IMR-90 (cell line): Measurements from ENCODE around the gene NPY4R. TPM values are rescaled to one million over a fixed set of nuclear protein-coding genes. Genes with fewer than 3 reads are reported as not detected.

ENCODE experiments used
- ATAC-seq: fragments of 200-7000 bp; cut with Tn5 transposase; 2 replicates; pipeline ENCODE4 v1.9.1; 2020; ENCODE audit warnings: low read depth, mild to moderate bottlenecking, moderate library complexity
- BruUV-seq: library from RNA; stranded (reverse); fragments of 400-500 nt; replicated peaks from 2 replicates; lab custom pipeline; 2021; lab: Mats Ljungman, UMichigan
- CTCF ChIA-PET: fragments of 300-600 bp; formaldehyde crosslinking; extraction: SDS; loops from one replicate; lab custom pipeline; 2021; ENCODE audit warnings: antibody characterized with exemption; lab: Yijun Ruan, JAX
- POLR2A ChIA-PET: fragments of 300-600 bp; sonication (Branson Sonifier 250); formaldehyde crosslinking; loops from one replicate; lab custom pipeline; 2022; ENCODE audit warnings: antibody characterized with exemption; ENCODE audit not compliant: unreplicated experiment; lab: Charles Lee
- DNase-seq: peaks from one replicate; pipeline ENCODE4 v3.0.0; 2013
- H2AFZ ChIP-seq: replicated peaks from 2 replicates; pipeline ENCODE3; 2013; ENCODE audit warnings: low read length, mild to moderate bottlenecking; ENCODE audit not compliant: poor library complexity
- H2AK5ac ChIP-seq: 2 replicates; pipeline ENCODE4 v1.6.1; 2013; ENCODE audit warnings: low read depth, low read length, inconsistent platforms
- H2AK9ac ChIP-seq: replicated peaks from 2 replicates; pipeline ENCODE3; 2013; ENCODE audit warnings: mild to moderate bottlenecking, low read depth, low read length, moderate library complexity; ENCODE audit not compliant: poor library complexity
- H2BK120ac ChIP-seq: 2 replicates; pipeline ENCODE4 v1.6.1; 2013; ENCODE audit warnings: low read depth, low read length, inconsistent platforms
- H2BK15ac ChIP-seq: 3 replicates; pipeline ENCODE4 v1.6.1; 2013; ENCODE audit warnings: low read depth, low read length, inconsistent platforms
- H2BK20ac ChIP-seq: 2 replicates; pipeline ENCODE4 v1.6.1; 2013; ENCODE audit warnings: low read depth, mild to moderate bottlenecking, inconsistent platforms, low read length, moderate library complexity
- H2BK5ac ChIP-seq: 2 replicates; pipeline ENCODE4 v1.6.1; 2013; ENCODE audit warnings: mild to moderate bottlenecking, low read depth, low read length, inconsistent platforms; ENCODE audit not compliant: poor library complexity, severe bottlenecking
- H3K14ac ChIP-seq: replicated peaks from 2 replicates; pipeline ENCODE4 v1.6.1; 2013; ENCODE audit warnings: low read depth, low read length, inconsistent platforms
- H3K18ac ChIP-seq: 2 replicates; pipeline ENCODE4 v1.6.1; 2013; ENCODE audit warnings: low read depth, low read length, control low read depth
- H3K23ac ChIP-seq: 2 replicates; pipeline ENCODE4 v1.6.1; 2013; ENCODE audit warnings: low read depth, low read length, inconsistent platforms
- H3K27ac ChIP-seq: 2 replicates; pipeline ENCODE4 v1.5.1; 2013; ENCODE audit warnings: mild to moderate bottlenecking, control low read depth, low read length; ENCODE audit not compliant: insufficient read depth
- H3K27me3 ChIP-seq: 2 replicates; pipeline ENCODE4 v1.6.1; 2013; ENCODE audit warnings: low read length; ENCODE audit not compliant: control insufficient read depth, insufficient read depth
- H3K36me3 ChIP-seq: 2 replicates; pipeline ENCODE4 v1.6.1; 2013; ENCODE audit warnings: low read length, mixed read lengths; ENCODE audit not compliant: control insufficient read depth, insufficient read depth
- H3K4ac ChIP-seq: 2 replicates; pipeline ENCODE4 v1.6.1; 2013; ENCODE audit warnings: low read depth, low read length, inconsistent platforms
- H3K4me1 ChIP-seq: 2 replicates; pipeline ENCODE4 v1.6.1; 2013; ENCODE audit warnings: low read length, mixed read lengths; ENCODE audit not compliant: control insufficient read depth, insufficient read depth
- H3K4me2 ChIP-seq: 2 replicates; pipeline ENCODE4 v1.6.1; 2013; ENCODE audit warnings: low read depth, mild to moderate bottlenecking, control low read depth, low read length, moderate library complexity
- H3K4me3 ChIP-seq: 2 replicates; pipeline ENCODE4 v1.5.1; 2013; ENCODE audit warnings: low read depth, mild to moderate bottlenecking, control low read depth, low read length, moderate library complexity; ENCODE audit not compliant: insufficient read depth
- H3K56ac ChIP-seq: 2 replicates; pipeline ENCODE4 v1.6.1; 2013; ENCODE audit warnings: low read length, inconsistent platforms; ENCODE audit not compliant: insufficient read depth; ENCODE audit errors: extremely low read depth
- H3K79me1 ChIP-seq, 2 experiments: 2 replicates each; pipeline ENCODE4 v1.6.1; 2013; ENCODE audit warnings: low read length in 2 of 2, inconsistent platforms in 1 of 2, low read depth in 1 of 2
- H3K9ac ChIP-seq: 2 replicates; pipeline ENCODE4 v1.6.1; 2013; ENCODE audit warnings: low read depth, low read length, control low read depth
- H3K9me1 ChIP-seq: 2 replicates; pipeline ENCODE4 v1.6.1; 2013; ENCODE audit warnings: low read length, inconsistent platforms; ENCODE audit not compliant: insufficient read depth
- H3K9me3 ChIP-seq: 2 replicates; pipeline ENCODE4 v1.6.1; 2013; ENCODE audit warnings: low read length; ENCODE audit not compliant: control insufficient read depth, insufficient read depth
- H4K20me1 ChIP-seq: 2 replicates; pipeline ENCODE4 v1.6.1; 2013; ENCODE audit warnings: low read length, inconsistent platforms; ENCODE audit not compliant: insufficient read depth
- H4K5ac ChIP-seq: 2 replicates; pipeline ENCODE4 v1.6.1; 2013; ENCODE audit warnings: mild to moderate bottlenecking, low read depth, low read length, control low read depth
- H4K8ac ChIP-seq, 2 experiments: 2 replicates each; pipeline ENCODE4 v1.6.1; 2013; ENCODE audit warnings: low read depth in 2 of 2, low read length in 2 of 2, control low read depth in 1 of 2, inconsistent platforms in 1 of 2
- H4K91ac ChIP-seq: 2 replicates; pipeline ENCODE4 v1.6.1; 2013; ENCODE audit warnings: low read depth, low read length, inconsistent platforms; ENCODE audit not compliant: insufficient read depth
- WGBS, 2 experiments: methylation state at CpG; one replicate each; pipeline versions ENCODE4 v1.1.5 to v1.1.7; 2013; ENCODE audit warnings: missing lambda C conversion rate in 2 of 2; ENCODE audit not compliant: insufficient read length in 1 of 2; ENCODE audit errors: extremely low coverage in 2 of 2; 5-methylcytosine and 5-hydroxymethylcytosine counted together
- dilution Hi-C: fragments of 300-500 bp; cut with HindIII; formaldehyde crosslinking; loops from one replicate; pipeline ENCODE4 v1.14.3; 2018; ENCODE audit warnings: low sequenced_read_pairs; ENCODE audit not compliant: unreplicated experiment
- in situ Hi-C: fragments of 300-500 bp; cut with MboI; formaldehyde crosslinking; loops from 3 replicates; pipeline ENCODE4 v1.14.3; 2019; ENCODE audit warnings: low sequenced_read_pairs, inconsistent platforms, mixed read lengths
- intact Hi-C: fragments of 100-400 bp; cut with micrococcal nuclease; formaldehyde crosslinking; loops from 2 replicates; pipeline ENCODE4 v1.10.0; 2022
- polyA plus RNA-seq, 3 experiments: library from polyadenylated mRNA; depleted of rRNA; stranded (reverse); fragments of >200 nt; gene quantifications; 2 replicates each; pipeline ENCODE4 v1.2.3, GENCODE V29; 2012; ENCODE audit warnings: low replicate concordance in 1 of 3
- total RNA-seq: library from RNA; depleted of rRNA; stranded (reverse); fragments of >200 nt; gene quantifications from 2 replicates; pipeline ENCODE4 v1.2.3, GENCODE V29; 2012
- TF ChIP-seq, protein P1 (sequence below): fragments of 150-350 bp; IDR thresholded peaks from 2 replicates; pipeline ENCODE4 v1.6.1; 2016; ENCODE audit warnings: low read depth, mild to moderate bottlenecking, low read length, moderate library complexity, borderline replicate concordance

Gene NPY4R
- total and polyA plus RNA-seq, 2 of the 4 experiments (the other 2 are of a cell fraction) = 0.56 to 1.1 TPM

DNA sequence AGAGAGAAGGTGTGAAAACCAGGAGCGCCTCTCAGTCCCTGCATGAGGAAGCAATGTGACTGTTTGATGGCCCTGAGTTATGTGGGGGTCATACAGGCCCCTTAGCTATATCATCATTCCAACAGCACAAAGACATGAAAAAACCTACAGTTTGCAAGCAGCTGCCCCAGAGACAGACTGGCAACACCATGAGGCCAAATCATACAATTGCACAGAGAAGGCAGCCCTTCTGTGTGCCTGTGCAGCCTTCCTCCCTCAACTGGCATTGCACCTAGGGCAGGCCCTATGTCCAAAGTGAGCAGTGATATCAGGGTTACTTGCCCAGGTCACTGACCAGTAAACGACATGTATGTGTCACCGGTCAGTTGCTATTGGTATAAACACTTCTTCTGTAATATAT is 49.1 kb upstream of the NPY4R start:
- dilution Hi-C loops = no loop called here

More for the DNA sequence above, 49.1 kb upstream of the NPY4R start:
- TF ChIP-seq, protein P1, sequence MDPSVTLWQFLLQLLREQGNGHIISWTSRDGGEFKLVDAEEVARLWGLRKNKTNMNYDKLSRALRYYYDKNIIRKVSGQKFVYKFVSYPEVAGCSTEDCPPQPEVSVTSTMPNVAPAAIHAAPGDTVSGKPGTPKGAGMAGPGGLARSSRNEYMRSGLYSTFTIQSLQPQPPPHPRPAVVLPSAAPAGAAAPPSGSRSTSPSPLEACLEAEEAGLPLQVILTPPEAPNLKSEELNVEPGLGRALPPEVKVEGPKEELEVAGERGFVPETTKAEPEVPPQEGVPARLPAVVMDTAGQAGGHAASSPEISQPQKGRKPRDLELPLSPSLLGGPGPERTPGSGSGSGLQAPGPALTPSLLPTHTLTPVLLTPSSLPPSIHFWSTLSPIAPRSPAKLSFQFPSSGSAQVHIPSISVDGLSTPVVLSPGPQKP = no peak
- Histone ChIP-seq H3K9me1 (peaks cover 16% of the 10 kb centered on the region), H3K4me2 (no peak overlapping the region), H2AK9ac (no peak overlapping the region), H4K5ac (no peak overlapping the region), H4K91ac (no peak overlapping the region), H3K4me3 (no peak overlapping the region), H3K4ac (no peak overlapping the region; the same call in 1 of the 2 replicates), H2BK15ac (no peak overlapping the region; the same call in 2 of the 3 replicates), H2BK5ac (no peak overlapping the region), H3K18ac (no peak overlapping the region), H4K20me1 (no peaks in the 10 kb centered on the region), H3K14ac (0 out of 2 replicates have a peak overlapping the region, but pooled peaks have one; percentile 26), H3K9ac (no peak overlapping the region), H2BK20ac (no peak overlapping the region; the same call in 1 of the 2 replicates), H2BK120ac (no peak overlapping the region; the same call in 1 of the 2 replicates), H3K23ac (no peak overlapping the region), H3K36me3 (no peaks in the 10 kb centered on the region), H3K27ac (no peak overlapping the region), H3K4me1 (peaks cover 8% of the 10 kb centered on the region), H2AFZ (peak overlapping the region; percentile 6), H3K56ac (no peak overlapping the region), H4K8ac (no peak overlapping the region), H3K79me1 (no peaks in the 10 kb centered on the region), H3K9me3 (no peaks in the 10 kb centered on the region), H3K27me3 (no peaks in the 10 kb centered on the region), H2AK5ac (peak overlapping the region; percentile 29; the same call in 1 of the 2 replicates)
- no peak for ATAC-seq
- no peak for DNase-seq
- 60% methylated on average over 1 of the region's 3 CpGs; no CpG with 5 or more reads in 1 of the 2 experiments for WGBS, 2 experiments
- ChIA-PET POLR2A (no interaction called here), CTCF (no interaction called here)
- intact Hi-C loops (no loop called here), in situ Hi-C loops (no loop called here)
- BruUV-seq = no TSS peak
